ENCODE data around the gene CHAF1A. TPM values are rescaled to one million over a fixed set of nuclear protein-coding genes. Genes with fewer than 3 reads are reported as not detected.

CHAF1A gene
- total and polyA plus RNA-seq, 12 donors: 3.4 to 14.6 (median 8.4) TPM

GRCh38 chr19:4399812-4400134 is 2.7 kb upstream of the CHAF1A start:
- H3K9me3 ChIP-seq (replicated peaks in 1 of 3): no peaks in the 10 kb centered on the region
- peak in 4 of 7 donors; percentile 48 to 60 (median 48) for DNase-seq
- intact Hi-C loops (cut with DNase I): loop anchor here (5.0 to 10.0 kb wide), 3 partner anchors 37 to 55 kb away; partner anchors contain the start of genes MPND (in 1 of the 2) and UBXN6 (in 1 of the 2)
- peaks cover 36 to 57% of the 10 kb centered on the region in 2 donors for H3K4me1 ChIP-seq (replicated peaks in 1 of 2)
- peak overlapping the region; percentile 78 to 94 (median 85) for H3K4me3 ChIP-seq
- WGBS, 4 donors: 0 to 1% (median 0%) methylated on average over 9 to 11 of the region's 12 CpGs
- peaks cover 0 to 13% of the 10 kb centered on the region in 2 donors for H3K36me3 ChIP-seq (replicated peaks in 1 of 2)
- no peaks in the 10 kb centered on the region for H3K27me3 ChIP-seq
- TF ChIP-seq CTCF (IDR thresholded peaks at IDR 0.05) (no peak), POLR2A (IDR thresholded peaks at IDR 0.05) (no peak)
- H3K27ac ChIP-seq: peak overlapping the region; percentile 64 to 99 (median 89)

- Histone ChIP-seq H3K9me3 (replicated peaks in 1 of 3) (no peaks in the 10 kb centered on the region), H3K4me1 (replicated peaks in 1 of 2) (peaks cover 33 to 52% of the 10 kb centered on the region in 2 donors), H3K36me3 (replicated peaks in 1 of 2) (peaks cover 0 to 9% of the 10 kb centered on the region in 2 donors), H3K27me3 (no peaks in the 10 kb centered on the region), H3K27ac (peak within 1 kb of the TSS; percentile 64 to 99 (median 89)), H3K4me3 (peak within 1 kb of the TSS; percentile 78 to 94 (median 85))
- intact Hi-C loops (cut with DNase I): loop anchor here in 1 of 2 donors (10.0 kb wide), 1 partner anchor 54 kb away; the partner anchor contains the start of gene UBXN6
- peak; percentile 87 to 98 (median 96) for DNase-seq
- TF ChIP-seq POLR2A (IDR thresholded peaks at IDR 0.05) (peak; percentile 86 to 88), CTCF (IDR thresholded peaks at IDR 0.05) (peak; percentile 70 to 99 (median 94))
- 0 to 3% (median 0%) methylated on average over 7 to 90 of the region's 90 CpGs for WGBS, 4 donors
Observed at GRCh38 chr19:4400135-4400936, 2.1 kb upstream of the CHAF1A start, which contains the start of gene SH3GL1. SH3GL1 (minus strand) TSS chr19:4400547; CDS start chr19:4400368, 179 bp downstream.

- intact Hi-C loops (cut with DNase I): loop anchor here in 1 of 2 donors (10.0 kb wide), 1 partner anchor 53 kb away; the partner anchor contains the start of gene UBXN6
- peak overlapping the region in 1 of 4 donors; percentile 34 for H3K4me3 ChIP-seq
- no peak for DNase-seq
- no peak for TF ChIP-seq POLR2A (IDR thresholded peaks at IDR 0.05)
- no peak for TF ChIP-seq CTCF (IDR thresholded peaks at IDR 0.05)
- H3K36me3 ChIP-seq (replicated peaks in 1 of 2): no peaks in the 10 kb centered on the region
- H3K27me3 ChIP-seq: no peaks in the 10 kb centered on the region
- H3K9me3 ChIP-seq (replicated peaks in 1 of 3): no peaks in the 10 kb centered on the region
- H3K27ac ChIP-seq: peak overlapping the region; percentile 55 to 92 (median 87)
- 0 to 4% (median 2%) methylated on average over 8 of the region's 8 CpGs for WGBS, 4 donors
- H3K4me1 ChIP-seq (replicated peaks in 1 of 2): peaks cover 28 to 38% of the 10 kb centered on the region in 2 donors
Observed at GRCh38 chr19:4401769-4402170, 670 bp upstream of the CHAF1A start.

GRCh38 chr19:4403005-4403761 is 743 bp downstream of the CHAF1A start:
- no peaks in the 10 kb centered on the region for H3K27me3 ChIP-seq
- intact Hi-C loops (cut with DNase I): loop anchor here in 1 of 2 donors (10.0 kb wide), 1 partner anchor 52 kb away; the partner anchor contains the start of gene UBXN6
- H3K9me3 ChIP-seq (replicated peaks in 1 of 3): no peaks in the 10 kb centered on the region
- peak in 2 of 7 donors; percentile 42 to 52 for DNase-seq
- H3K27ac ChIP-seq: peak overlapping the region in 3 of 5 donors; percentile 56 to 77 (median 73)
- H3K4me3 ChIP-seq: peak overlapping the region in 3 of 4 donors; percentile 52 to 83 (median 53)
- WGBS, 4 donors: 10 to 17% (median 14%) methylated on average over 16 to 32 of the region's 32 CpGs
- no peaks in the 10 kb centered on the region for H3K36me3 ChIP-seq (replicated peaks in 1 of 2)
- TF ChIP-seq POLR2A (IDR thresholded peaks at IDR 0.05) (no peak), CTCF (IDR thresholded peaks at IDR 0.05) (no peak)
- H3K4me1 ChIP-seq (replicated peaks in 1 of 2): peaks cover 18 to 24% of the 10 kb centered on the region in 2 donors
